HG02884 (cell line): Measurements from ENCODE around the gene SLC9A9.

Experiments used
- ATAC-seq: cut with Tn5 transposase; IDR thresholded peaks from one replicate; pipeline ENCODE4 v1.9.1; 2021; ENCODE audit warnings: mild to moderate bottlenecking, moderate library complexity; ENCODE audit not compliant: unreplicated experiment

Gene SLC9A9

GRCh38 chr3:143235614-143236204 is 612.6 kb downstream of the SLC9A9 start:
- ATAC-seq = no peak

- ATAC-seq = no peak
Observed at GRCh38 chr3:143234526-143234925, 613.7 kb downstream of the SLC9A9 start.

GRCh38 chr3:143232981-143233380 is 615.3 kb downstream of the SLC9A9 start:
- ATAC-seq = no peak

- ATAC-seq = no peak
Observed at GRCh38 chr3:143228405-143228804, 619.9 kb downstream of the SLC9A9 start.

GRCh38 chr3:143226678-143227291 is 621.5 kb downstream of the SLC9A9 start:
- ATAC-seq = no peak

- ATAC-seq = no peak
Observed at GRCh38 chr3:143224716-143225115, 623.6 kb downstream of the SLC9A9 start.

- ATAC-seq = no peak
Observed at GRCh38 chr3:143222981-143223380, 625.3 kb downstream of the SLC9A9 start.

- no peak for ATAC-seq
Observed at GRCh38 chr3:143222505-143222904, 625.8 kb downstream of the SLC9A9 start.

- ATAC-seq = no peak
Observed at GRCh38 chr3:143221446-143221845, 626.8 kb downstream of the SLC9A9 start.

GRCh38 chr3:143220741-143221140 is 627.5 kb downstream of the SLC9A9 start:
- ATAC-seq = no peak

GRCh38 chr3:143218166-143218835 is 630.0 kb downstream of the SLC9A9 start:
- no peak for ATAC-seq

GRCh38 chr3:143217283-143217682 is 631.0 kb downstream of the SLC9A9 start:
- ATAC-seq = no peak

GRCh38 chr3:143216709-143217182 is 631.5 kb downstream of the SLC9A9 start:
- no peak for ATAC-seq
